Retina (tissue), 1 donor: ENCODE results near the gene RPL32.
"Not testable (repeated sequence)": the region's sequence is repeated elsewhere in the genome, so short reads cannot be mapped to it uniquely, and the experiment has no call there.

Source experiments
- DNase-seq: peaks from one replicate; pipeline ENCODE4 v3.0.0-alpha.2; 2016

Gene RPL32

DNA sequence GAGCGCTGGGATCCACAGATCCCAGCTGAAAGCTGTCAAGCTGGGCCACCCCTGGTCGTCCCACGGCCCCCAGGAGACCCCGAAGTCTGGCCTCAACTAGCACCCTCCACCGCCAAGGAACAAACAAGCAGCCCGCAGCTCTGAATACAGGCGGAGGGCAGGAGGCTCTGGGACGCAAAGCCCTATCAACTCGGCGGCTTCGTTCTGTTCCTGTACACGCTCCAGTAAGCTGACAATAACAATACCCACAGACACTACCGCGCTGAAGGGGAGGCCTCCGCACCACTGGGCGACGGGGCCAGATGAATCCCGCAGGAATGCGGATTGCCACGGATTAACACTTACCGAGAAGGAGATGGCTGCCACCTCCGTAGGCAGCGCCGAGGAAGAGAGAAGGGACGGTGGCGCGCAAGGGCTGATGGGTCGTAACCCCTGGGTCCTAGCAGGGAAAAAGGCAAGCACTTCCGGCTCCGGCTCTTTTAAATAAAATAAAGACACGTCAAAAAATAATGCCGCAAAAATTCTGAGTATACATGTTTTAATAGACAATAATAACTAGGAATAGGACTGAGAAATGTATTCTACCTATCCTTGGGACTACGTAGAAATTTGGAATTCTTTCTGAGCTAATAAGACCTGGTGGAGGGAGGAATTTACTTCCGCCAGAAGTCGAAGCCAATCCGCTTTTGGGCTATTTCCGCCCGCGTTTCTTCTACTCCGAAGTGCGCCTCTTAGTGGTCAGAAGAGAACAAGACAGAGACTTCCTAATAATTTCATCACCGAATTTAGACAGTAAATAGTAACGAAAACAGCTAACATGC is at the start of gene RPL32:
Gene RPL32, minus strand, starts transcription at position 417 of the 821 bp plus-strand sequence. CDS start 1,328 bp downstream, outside the sequence.
- DNase-seq, result peak; percentile 99

DNA sequence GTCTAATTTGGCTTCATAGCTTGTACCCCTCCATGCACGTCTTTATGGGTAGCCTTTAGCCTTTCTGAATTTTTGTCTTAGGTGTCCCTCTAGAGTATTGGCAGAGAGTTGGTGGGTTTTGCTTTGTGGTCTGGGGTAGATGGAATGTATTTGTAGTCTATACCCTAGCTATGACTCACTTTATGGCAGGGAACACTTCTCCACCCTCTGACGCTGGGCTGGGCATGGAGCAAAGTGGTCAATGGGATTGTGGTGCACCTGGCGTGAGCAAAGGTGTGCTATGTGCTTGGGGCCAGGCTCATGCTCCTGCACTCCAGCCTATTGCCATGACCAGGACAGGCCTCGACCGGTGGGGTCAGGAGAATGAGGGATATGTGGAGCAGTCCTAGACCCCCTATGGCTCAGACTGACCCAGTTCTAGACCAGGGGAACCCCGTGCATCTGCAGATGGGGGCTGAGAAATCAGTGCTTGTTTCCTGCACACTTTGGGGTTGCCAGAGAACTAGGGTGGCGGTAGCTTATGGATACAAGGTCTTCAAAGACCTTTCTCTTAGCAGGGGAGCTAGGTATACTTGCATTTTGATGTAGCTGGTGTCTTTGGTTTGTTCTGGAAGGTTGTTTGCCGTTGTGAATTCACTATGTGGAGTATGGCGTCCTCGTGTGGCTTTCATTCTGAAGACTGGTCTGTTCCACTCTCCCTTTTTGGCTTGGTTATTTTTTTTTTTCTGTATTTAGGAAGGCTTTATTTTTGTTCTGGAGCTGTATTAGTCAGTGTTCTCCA is 49.4 kb upstream of the RPL32 start:
- no peak for DNase-seq

DNA sequence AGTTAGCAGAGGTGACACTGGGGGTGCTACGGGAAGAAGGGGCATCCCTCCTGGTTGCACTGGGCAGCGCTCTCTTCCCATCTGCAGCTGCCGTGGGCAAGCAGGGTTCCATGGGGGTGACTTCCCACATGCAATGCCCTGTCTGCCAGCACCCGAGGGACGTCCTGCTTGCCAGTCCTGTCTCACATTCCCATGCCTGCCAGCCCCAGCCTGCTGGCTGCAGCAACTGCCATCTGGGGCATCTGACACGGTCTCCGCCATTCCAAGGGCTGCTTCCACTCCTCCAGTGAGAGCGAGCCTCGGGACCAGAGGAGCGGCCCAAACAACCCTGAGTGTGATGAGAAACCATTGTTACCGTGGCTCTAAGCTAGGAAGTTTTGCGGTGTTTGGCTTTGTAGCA is 45.4 kb upstream of the RPL32 start:
- no peak for DNase-seq

DNA sequence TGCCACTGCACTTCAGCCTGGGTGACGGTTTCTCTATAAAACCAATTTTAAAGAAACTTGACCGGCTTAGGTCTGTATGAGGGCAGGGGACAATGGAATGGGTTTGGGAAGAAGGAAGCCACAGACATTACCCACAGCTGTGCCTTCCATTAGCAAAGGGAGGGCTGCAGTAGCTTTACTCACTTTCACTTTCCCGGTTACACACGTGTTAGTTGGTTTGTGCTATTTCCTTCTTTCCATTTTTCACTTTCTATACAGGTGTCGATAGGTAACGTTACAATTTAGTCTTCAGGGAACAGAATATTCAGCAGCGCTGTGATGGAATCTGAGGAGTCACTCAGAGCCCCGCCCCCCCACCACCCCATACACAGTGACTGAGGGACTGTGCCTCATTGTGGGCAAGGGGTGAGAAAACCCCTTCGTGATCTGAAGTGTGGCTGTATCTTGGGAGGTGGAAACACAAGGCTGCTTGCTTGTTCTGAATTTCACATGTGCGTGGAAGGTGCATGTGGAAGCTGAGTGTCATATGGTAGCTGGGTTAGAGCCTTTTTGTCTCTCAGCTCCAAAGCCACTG is 44.8 kb upstream of the RPL32 start:
- no peak for DNase-seq

DNA sequence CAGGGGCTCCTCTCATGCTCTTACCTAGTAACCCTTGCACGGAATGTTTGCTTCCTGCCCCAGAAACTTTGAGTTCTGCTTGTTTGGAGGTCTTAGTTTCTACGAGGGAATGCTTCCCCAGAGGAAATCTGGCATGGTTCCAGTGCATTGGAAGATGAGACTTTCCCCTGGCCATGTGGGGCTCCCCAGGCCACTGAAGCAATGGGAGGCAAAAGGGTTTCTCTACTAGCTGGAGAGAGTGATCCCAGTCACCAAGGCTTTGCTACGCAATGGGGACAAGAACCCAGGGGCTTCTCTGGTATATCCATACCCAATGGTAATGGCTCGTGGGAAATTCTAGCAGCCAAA is 44.2 kb upstream of the RPL32 start:
- no peak for DNase-seq

DNA sequence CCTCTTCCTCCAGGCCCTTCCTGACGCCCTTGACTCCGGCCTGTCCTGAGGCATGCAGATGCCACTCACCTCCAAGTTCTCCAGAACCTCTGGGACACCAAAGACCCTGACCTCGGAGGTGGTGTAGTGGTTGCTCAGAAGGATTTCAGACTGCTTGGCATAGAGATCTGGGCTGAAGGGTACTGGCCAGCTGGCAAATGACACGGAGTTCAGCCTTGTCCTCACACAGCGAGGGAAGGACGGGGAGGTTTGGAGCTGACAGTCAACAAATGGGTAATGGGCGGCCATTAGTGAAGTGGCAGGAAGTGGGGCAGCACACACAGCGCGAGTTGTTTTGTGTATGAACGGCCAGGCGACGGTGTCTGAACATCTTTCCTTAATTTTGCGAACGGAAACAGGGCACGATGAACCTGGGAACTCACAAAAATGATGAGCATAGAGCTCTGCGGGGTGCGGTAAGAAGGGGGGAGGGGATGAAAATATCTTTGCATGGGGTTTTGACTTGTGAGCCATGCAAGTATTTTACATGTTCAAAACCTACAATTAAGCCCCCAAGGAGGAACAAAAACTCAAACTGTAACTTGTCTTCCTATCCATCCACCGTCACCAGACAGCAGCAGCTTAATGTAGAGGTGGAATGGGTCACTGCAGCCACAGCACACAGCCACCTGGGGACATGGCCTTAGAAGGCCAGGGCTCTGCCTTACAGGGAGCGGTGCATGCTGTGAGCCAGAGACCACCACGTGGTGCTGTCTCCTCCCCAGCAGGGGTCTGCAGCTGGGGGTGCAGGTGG is 43.6 kb upstream of the RPL32 start:
- no peak for DNase-seq

DNA sequence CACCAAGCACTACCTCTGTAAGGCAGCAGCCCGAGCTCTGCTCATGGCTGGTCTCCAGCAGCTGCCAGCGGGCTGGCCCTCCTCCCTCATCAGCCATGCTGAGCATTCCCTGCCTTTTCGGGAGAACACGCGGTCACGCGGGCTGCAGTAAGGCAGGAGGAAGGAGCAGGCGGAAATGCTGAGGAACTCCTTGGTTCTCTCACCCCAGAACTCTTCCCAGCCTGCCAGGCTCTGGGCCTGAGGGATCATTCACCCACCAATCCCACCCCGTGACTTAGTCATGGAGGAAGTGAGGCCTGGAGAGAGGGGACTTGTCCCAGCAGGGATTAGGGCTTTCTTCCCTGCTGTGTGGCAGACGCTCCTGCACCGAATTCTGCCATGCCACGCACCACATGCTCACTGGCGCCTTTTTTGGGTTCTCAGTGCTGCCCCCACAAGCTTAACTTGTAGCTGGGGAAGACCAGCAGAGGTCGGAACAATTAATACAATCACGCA is 42.9 kb upstream of the RPL32 start:
- DNase-seq, result no peak

DNA sequence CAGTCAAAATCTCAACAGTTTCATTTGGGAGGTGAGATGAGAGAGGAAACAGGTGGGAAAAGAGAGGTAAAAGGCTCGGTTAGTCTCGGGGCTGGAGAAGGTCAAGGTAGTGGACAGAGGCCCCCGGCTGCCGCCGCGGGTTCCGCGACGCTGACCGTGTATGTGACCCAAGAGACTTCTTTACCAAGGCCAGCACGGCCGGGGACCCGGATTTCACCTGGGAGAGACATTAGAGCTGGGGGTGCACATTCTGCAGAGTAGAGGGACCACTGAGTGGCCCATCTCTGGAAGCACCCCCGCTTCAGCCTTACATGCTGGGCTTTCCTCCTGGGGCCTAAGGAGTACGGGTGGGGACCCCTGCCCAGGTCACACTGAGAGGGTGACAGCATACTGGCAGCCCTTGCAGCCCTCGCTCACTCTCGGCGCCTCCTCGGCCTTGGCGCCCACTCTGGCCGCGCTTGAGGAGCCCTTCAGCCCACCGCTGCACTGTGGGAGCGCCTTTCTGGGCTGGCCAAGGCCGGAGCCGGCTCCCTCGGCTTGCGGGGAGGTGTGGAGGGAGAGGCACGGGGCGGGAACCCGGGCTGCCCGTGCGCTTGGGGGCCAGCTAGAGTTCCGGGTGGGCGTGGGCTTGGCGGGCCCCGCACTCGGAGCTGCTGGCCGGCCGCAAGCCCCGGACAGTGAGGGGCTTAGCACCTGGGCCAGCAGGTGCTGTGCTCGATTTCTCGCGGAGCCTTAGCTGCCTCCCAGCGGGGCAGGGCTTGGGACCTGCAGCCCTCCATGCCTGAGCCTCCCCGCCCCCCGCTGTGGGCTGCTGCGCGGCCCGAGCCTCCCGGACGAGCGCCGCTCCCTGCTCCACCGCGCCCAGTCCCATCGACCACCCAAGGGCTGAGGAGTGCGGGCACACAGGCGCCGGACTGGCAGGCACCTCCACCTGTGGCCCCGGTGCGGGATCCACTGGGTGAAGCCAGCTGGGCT is 41.3 kb upstream of the RPL32 start:
- no peak for DNase-seq

DNA sequence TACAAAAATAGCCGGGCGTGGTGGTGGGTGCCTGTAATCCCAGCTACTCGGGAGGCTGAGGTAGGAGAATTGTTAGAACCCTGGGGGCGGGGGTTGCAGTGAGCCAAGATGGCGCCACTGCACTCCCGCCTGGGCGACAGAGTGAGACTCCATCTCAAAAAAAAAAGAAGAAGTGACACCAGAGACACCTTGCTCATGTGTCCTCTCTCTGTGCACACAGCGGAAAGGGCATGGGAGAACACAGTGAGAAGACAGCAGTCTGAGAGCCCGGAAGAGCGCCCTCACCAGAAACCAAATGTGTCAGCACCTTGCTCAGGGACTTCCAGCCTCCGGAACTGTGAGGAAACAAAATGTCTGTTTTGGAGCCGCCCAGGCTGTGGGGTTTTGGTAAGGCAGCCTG is 40.5 kb upstream of the RPL32 start:
- not testable (repeated sequence) for DNase-seq

DNA sequence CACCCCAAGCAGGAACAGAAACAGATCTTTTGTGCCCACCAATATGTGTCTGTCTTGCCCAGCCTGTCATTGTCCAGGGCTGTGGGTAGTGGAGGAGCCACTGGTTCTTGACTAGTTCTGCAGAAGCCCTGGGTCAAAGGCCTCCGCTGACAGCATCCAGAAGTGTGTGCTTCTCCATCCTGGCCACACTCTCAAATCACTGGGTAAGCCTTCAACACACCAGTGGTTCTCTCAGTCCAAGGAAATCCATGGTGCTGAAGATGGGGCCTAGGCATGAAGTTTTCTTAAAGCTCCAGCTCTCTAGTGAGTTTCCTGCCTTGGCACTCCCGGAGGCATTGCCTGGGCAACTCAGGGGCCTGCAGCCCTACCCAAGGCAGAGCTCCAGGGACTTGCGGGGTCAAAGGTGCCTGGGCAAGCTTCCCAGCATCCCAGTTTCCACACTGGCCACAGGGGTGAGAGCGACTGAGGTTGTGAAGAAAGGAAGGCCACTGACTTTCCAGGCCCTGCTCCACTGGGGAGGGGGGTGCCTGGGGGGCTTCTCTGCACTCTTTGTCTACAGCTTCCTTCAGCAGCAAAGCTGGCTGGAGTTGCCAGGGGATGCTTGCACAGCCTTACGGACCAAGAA is 37.9 kb upstream of the RPL32 start:
- DNase-seq, result no peak

DNA sequence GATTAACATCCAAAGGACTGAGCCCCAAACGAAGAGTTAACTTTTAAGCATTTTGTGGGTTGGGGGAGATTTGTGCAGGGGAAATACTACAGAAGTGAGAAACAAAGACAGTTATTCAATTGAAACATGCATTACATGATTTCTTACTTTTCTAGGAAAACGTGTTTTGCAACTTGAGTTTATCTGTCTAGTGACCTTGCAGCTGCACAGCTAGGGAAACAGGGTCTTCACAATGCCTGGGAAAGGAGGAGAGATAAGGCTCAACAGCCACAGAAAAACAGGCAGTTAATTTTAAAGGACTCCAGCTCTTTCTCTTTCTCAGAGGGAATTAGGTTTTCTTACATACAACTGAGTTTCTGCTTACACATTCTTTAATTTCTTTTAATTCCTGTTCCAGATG is 37.4 kb upstream of the RPL32 start:
- DNase-seq, result not testable (repeated sequence)

DNA sequence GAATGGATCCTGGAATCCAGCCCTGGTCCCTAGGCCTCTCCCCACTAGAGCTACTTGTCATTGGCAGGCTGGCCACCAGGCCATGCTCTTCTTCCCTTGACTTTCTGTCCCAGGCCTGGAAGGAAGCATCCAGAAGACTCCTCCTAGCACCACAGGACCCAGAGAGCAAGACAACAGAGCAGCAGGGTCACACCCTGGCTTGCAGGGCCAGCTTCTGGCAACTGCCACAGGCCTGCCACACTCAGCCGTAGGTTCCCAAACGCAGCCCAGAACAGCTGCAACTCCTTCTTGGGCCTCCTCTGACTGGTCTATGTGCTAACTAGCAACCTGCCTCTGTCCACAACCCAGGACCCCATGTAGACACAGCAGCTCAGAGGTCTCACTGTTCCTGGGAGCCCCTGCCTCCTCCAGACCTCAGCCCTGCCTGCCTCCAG is 36.8 kb upstream of the RPL32 start:
- no peak for DNase-seq

DNA sequence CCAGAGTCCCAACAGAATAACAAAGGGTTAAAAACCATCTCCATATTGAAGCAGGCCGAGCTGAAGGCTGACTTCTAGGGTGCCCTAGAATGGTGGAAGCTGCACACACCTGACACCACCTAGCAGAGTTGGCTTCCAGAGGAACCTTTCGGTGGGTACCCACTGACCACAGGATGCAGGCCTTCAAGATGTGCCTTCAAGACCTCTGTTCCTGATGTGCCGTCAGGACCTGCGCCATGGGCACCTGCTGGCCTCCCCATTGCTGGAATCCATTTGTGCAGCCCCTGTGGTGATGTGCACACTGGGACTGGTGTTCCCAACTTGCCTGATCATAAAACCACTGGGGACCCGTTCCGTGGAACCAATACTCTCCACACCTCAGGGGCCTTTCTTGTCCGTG is 35.7 kb upstream of the RPL32 start:
- no peak for DNase-seq

DNA sequence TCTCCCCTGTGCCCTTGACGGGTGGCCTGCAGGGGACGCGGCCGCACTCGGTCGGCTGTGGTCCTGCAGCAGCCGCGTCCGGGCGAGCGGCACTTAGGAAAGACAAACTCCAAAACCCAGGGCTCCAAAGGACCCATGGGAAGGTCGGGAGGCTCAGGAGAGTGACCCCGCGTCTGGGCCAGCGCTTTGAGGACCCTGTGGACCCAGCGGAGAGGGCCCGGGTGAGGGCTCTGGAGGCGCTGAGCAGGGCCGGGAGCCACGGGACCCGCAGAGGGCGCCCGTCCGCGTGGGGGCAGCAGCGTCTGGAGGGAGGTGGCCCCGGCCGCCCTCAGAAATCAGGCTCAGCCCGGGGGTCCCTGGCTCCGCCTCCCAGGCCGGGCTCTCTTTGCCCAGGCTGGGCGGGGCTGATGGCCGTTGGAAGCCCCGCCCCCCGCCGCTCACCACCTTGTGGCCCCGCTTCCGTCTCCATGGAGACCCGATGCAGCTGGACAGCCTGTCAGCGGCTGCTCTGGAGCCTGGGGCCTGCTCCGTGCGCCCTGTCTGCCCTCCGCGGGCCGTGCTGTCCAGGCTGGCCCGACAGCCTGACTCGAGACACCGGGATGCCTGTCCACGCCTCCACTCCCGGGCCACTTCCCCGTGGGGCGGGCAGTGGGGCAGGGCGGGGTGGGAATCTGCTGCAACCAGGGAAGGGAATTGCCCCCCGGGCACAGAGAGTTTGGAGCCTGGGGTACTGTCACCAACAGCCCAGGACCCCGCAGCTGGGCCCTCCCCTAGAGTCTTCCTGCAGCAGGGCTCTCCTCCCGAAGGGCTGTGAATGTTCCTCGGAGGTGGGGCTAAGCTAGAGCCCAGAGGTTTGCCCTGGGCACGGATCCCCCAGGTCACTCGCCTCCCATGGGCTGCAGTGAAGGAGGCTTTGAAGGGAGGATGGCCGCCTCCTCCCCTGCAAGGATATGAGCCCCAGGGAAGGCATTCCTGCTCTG is 34.8 kb upstream of the RPL32 start:
- peak; percentile 90 for DNase-seq

DNA sequence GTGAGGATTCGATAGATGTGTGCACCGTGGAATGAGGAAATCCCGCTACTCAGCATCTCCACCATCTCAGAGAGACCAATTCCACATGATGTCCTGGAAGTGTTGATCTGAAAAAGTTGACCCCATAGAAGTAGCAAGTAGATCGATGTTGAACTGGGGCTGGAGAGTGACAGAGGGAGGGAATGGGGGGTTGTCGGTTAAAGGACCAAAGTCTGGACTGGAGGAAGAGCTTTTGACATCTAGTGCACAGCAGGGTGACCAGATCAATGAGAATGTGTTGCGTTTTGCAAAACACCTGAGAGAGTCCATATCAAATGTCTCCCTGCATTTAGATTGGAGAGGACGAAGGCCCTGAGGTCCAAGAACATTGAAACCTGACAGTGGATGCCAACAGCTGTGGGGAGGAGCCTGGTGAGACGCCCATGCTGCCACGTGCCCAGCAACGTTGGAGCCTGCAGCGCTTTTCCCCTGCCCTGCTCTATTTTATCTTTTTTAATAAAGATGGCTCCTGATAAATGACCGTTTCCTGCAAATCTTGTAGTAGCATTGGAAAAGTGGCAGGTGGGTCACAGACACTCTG is 30.1 kb upstream of the RPL32 start:
- no peak for DNase-seq

DNA sequence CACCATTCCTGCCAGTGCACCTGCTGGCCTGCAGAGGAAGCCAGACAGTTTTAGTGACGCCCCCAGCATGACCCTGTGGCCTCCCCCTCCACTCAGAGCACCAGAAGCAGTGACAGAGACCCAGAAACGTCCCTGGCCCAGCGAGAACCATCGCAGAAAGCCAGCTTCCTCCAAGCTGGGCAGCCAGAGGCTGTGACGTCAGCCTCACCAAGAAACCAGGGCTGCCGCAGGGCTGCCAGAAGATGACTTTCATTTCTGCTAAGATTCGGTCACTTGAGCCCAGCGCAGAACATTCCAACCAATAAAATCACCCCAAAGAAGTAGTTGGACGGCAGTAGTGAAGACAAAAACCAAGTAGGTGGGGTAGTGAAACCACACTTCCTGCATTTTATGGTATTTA is 29.6 kb upstream of the RPL32 start:
- no peak for DNase-seq

DNA sequence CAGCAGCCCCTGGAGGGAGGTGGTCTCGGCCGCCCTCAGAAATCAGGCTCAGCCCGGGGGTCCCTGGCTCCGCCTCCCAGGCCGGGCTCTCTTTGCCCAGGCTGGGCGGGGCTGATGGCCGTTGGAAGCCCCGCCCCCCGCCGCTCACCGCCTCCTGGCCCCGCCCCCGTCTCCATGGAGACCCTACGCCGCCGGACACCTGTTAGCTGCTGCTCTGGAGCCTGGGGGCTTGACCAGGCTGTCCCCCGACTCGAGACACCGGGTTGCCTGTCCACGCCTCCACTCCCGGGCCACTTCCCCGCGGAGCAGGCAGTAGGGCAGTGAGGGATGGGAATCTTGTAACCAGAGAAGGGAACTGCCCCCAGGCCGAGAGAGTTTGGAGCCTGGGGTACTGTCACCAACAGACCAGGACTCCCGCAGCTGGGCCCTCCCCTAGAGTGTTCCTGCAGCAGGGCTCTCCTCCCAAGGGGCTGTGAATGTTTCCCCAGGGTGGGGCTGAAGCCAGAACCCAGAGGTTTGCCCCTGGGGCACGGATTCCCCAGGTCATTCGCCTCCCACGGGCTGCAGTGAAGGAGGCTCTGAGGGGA is 27.8 kb upstream of the RPL32 start:
- DNase-seq, result peak; percentile 70

DNA sequence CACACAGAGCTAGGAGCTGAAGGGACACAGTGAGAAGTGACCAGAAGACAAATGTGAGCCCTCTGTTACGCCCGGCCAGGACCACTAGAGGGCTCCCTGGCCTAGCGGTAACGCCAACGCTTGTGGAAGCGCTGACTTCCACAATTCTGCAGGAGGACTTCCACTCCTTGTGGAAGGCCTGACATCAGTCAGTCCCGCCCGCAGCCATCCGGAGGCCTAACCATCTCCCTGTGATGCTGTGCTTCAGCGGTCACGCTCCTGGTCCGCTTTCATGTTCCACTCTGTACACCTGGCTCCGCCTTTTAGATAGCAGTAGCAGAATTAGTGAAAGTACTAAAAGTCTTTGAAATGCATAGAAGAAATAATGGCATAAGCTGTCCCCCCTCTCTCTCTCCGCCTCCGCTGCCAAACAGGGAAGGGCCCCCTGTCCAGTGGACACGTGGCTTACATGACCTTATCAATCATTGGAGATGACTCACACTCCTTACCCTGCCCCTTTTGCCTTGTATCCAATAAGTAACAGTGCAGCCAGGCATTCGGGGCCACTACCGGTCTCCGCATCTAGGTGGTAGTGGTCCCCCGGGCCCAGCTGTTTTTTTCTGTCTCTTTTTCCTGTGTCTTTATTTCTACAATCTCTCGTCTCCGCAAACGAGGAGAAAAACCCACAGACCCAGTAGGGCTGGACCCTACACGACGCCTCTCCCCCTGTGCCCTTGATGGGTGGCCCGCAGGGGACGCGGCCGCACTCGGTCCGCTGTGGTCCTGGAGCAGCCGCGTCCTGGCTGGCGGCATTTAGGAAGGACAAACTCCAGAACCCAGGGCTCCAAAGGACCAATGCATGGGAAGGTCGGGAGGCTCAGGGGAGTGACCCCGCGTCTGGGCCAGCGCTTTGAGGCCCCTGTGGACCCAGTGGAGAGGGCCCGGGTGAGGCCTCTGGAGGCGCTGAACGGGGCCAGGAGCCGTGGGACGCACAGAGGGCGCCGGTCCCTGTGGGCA is 27.0 kb upstream of the RPL32 start:
- DNase-seq, result peak; percentile 90
